GM18867 (cell line): Measurements from ENCODE around the gene WDR6.
A peak's percentile ranks its signal among the peaks of the same experiment; 100 is the strongest.

ENCODE experiments used
- ATAC-seq: cut with Tn5 transposase; IDR thresholded peaks from one replicate; pipeline ENCODE4 v1.9.1; 2021; ENCODE audit warnings: mild to moderate bottlenecking, moderate library complexity; ENCODE audit not compliant: unreplicated experiment

Gene WDR6

GRCh38 chr3:49027634-49028033 is 20.4 kb downstream of the WDR6 start:
- no peak for ATAC-seq

DNA sequence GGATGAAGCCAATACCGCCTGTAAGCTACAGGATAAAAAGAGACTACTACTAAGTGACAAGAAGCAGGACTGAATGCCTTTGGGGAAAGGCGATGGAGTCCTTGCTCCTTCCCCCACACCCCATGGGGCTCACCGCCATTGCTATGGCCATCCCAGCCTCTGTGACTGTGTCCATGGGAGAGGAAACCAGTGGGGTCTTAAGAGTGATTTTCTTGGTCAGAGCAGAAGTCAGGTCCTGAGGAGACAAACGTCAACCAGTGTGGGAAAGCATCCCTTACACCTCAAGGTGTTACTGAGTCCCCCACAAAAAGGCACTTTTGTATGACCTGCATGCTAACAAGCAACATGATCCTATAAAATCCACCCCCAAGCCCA is 21.1 kb downstream of the WDR6 start:
- no peak for ATAC-seq

DNA sequence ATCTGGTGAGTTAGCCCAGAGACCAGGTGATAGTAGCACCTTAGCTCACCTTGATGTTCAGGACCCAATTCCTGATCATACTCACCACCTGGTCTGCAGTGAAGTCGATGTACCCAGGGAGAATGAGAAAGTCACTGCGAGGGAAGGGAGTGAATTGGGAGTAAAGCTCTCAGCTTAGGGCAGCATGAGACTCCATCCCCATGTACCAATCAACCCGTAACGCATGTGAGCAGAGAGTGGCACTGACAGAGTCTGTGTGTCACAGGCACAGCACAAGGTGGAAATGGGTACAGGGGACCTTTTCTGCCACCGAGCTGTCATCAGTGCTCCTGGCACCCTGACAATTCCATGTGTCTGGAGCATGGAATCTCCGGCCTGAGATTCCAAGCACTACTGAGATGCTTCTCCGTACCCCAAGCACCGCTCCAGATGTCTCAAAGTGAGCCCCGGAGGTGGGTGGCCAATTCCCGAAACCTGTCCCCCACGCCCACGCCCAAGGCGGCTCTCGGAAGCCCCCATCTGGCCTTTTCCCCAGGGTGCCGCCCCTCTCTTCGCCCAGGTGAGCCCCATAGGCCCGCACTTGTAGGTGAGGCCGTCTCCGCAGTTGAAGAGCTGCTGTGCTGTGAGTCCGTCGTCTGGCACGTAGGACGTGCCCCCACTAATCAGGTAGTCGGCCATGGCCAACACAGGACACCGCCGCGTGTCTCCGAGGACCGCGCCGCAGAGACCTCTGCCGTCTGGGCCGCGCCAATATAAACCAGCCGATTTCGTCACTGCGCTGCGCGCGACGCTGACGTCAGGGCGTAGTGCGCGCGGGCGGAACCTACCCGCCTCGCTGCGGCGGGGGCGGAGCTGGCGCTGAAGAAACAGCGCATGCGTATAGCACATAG is 21.7 kb downstream of the WDR6 start, which contains the start of gene IMPDH2:
Gene IMPDH2 (minus strand): TSS at position 726 of the 890 bp plus-strand sequence. CDS start 48 bp downstream, at position 678.
- peak; percentile 89 for ATAC-seq

DNA sequence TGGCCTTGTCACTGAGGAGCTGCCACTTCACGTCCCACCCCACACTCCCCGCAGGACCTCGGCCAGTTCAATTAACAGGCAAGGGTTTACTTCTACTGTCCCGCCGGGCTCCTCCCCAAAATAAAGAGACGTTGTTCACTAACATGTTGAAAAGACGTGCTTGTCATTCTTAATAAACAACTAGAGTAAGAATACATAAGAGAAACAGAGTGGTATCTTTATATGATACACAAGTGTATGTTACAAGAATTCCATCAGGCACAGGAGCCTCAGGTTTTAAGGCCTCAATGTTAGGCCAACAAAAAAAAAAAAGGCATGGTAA is 22.3 kb downstream of the WDR6 start:
- no peak for ATAC-seq

GRCh38 chr3:49030321-49030720 is 23.1 kb downstream of the WDR6 start:
- ATAC-seq = no peak

DNA sequence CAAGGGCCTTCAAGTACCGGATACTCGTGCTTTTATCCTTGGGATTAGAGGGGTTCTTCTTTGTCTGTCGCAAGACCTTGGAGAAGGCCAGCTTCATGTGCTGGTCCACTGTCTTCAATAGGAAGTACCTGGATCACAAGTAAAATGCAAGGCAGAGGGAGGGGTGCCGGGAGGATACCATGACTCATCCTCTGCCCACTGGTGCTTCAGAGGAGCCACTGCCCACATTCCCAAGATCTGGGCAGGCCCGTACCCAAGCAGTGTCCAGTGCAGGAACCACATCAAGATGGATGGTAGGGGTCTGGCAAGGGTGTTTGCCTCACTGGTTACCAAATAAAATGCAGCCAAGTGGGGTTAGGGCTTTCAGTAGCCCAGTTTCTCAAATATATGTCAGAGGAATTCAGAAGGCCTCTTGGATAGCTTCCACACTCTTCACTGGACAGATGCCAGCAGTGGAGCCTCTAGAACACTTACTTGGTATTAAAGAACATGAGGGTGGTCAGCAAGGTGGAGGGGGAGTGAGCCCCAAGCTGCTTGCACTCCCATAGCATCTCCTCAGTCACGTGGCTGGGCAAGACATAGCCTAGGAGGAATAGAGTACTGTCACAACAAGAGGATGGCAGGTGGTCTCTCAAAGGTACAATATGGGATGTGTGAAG is 25.6 kb downstream of the WDR6 start:
- ATAC-seq = no peak

DNA sequence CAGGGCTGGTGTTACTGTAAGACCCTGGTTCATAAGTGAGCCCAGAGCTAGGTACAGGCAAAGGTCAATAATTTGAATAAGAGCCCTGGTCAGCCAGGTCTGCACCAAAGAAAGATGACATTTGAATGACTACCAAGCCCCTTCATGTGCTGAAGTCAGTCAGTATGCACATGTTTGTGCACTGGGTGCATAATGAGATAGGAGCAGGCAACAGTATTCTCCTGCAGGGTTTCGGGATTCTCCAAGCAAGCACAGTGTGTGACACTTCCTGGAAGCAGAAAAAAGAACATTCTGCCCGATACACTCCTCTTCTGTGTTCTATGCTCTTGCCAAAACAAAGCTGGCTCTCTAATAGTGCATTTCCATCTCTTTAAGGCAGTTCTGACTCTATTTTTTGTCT is 27.5 kb downstream of the WDR6 start:
- no peak for ATAC-seq

DNA sequence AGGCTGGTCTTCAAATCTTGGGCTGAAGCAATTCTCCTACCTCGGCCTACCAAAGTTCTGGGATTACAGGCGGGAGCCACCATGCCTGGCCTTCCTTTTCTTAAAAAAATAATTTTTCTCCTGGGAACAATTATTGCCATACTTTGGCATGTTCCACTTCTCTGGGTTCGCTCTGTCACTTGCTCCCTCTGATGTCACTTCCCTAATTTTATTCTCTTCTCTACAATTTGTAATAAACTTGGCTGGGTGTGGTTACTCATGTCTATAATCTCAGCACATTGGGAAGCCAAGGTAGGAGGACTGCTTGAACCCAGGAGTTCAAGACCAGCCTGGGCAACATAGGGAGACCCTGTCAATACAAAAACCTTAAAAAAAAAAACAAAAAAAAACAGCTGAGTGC is 28.1 kb downstream of the WDR6 start:
- no peak for ATAC-seq

DNA sequence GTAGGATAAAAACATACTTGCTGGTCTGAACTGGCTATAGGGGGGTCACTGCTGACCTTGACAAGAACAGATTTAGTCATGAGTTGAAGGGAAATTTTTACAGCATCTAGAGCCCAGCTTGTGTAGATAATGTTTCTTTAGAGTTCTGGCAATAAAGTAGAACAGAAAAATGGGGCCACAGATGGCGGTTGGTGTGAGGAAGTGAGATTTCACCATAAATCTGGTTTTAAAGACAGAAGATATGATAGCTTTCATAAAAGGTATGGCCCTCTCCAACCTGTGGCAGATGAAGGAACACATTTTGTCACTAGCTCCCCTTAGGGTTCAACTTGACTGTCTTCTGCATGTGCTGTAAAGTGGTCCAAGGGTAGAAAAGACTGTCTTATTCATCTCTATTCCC is 46.4 kb downstream of the WDR6 start:
- ATAC-seq = no peak

- no peak for ATAC-seq
Measured at GRCh38 chr3:49054344-49054862, 47.2 kb downstream of the WDR6 start.

GRCh38 chr3:49057268-49057667 is 50.1 kb downstream of the WDR6 start:
- no peak for ATAC-seq

- no peak for ATAC-seq
Measured at GRCh38 chr3:49058011-49058410, 50.8 kb downstream of the WDR6 start.
